HUES6 (cell line): ENCODE results near the gene SLC29A1.
A peak's percentile ranks its signal among the peaks of the same experiment; 100 is the strongest.

Experiments used
- H3K27ac ChIP-seq: 2 replicates; pipeline ENCODE4 v1.7.0; 2013; ENCODE audit warnings: low read depth, mild to moderate bottlenecking, low read length, inconsistent platforms
- H3K27me3 ChIP-seq: 2 replicates; pipeline ENCODE4 v1.6.1; 2013; ENCODE audit warnings: low read length; ENCODE audit not compliant: control insufficient read depth, insufficient read depth
- H3K36me3 ChIP-seq: 2 replicates; pipeline ENCODE4 v1.6.1; 2013; ENCODE audit warnings: low read length; ENCODE audit not compliant: control insufficient read depth, insufficient read depth
- H3K4me1 ChIP-seq: 2 replicates; pipeline ENCODE4 v1.6.1; 2013; ENCODE audit warnings: low read length; ENCODE audit not compliant: control insufficient read depth, insufficient read depth
- H3K4me3 ChIP-seq: 2 replicates; pipeline ENCODE4 v1.5.1; 2013; ENCODE audit warnings: low read depth, low read length
- H3K9ac ChIP-seq: one replicate; pipeline ENCODE4 v1.6.1; 2013; ENCODE audit warnings: mild to moderate bottlenecking, low read length
- H3K9me3 ChIP-seq: 2 replicates; pipeline ENCODE4 v1.6.1; 2013; ENCODE audit warnings: low read depth, low read length; ENCODE audit not compliant: control insufficient read depth, insufficient read depth

SLC29A1 gene

DNA sequence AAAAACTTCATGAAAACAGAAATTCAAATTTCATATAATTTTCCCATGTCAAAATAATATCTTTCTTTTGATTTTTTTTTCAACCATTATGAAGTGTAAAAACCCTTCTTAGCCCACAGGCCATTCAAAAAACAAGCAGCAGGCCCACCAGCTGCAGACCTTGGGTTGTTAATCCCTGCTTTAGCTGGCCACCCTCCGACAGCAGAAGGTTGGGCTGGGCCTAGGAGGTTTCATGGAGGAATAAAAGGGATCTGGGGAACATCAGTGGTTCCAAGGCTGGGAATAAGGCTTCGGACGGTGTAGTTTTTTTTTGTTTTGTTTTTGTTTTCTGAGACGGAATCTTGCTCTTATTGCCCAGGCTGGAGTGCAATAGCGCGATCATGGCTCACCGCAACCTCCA, 19.9 kb downstream of the SLC29A1 start:
- Histone ChIP-seq H3K9me3 (no peaks in the 10 kb centered on the region), H3K9ac (no peak overlapping the region), H3K27me3 (no peaks in the 10 kb centered on the region; the same call in 1 of the 2 replicates), H3K4me3 (no peak overlapping the region), H3K4me1 (peaks cover 12% of the 10 kb centered on the region), H3K27ac (no peak overlapping the region), H3K36me3 (peaks cover 13% of the 10 kb centered on the region)

DNA sequence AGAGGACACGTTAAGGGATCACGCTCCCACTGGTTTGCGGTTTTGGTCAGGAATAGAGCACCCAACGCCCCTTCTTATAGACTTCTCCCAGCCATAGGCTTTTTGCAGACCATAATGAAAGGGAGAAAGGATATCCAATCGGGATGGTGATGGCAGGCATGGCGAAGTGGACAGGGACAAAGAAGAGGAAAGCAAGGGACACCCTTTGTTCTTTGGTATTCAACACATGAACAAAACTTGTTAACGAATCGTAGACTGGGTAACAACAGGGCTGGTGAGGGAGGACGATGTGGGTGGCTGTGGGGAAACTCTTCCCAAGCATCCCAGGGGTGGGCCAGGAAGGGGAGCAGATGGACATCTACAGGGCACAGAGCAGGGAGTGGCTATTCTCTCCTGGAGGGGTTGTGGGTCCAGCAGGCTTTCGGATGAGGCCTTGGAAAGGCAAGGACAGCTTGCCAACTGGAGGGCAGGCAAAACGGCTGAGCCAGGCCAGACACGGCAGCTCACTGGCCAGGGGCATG, 22.1 kb downstream of the SLC29A1 start:
- H3K27ac ChIP-seq: no peak overlapping the region

DNA sequence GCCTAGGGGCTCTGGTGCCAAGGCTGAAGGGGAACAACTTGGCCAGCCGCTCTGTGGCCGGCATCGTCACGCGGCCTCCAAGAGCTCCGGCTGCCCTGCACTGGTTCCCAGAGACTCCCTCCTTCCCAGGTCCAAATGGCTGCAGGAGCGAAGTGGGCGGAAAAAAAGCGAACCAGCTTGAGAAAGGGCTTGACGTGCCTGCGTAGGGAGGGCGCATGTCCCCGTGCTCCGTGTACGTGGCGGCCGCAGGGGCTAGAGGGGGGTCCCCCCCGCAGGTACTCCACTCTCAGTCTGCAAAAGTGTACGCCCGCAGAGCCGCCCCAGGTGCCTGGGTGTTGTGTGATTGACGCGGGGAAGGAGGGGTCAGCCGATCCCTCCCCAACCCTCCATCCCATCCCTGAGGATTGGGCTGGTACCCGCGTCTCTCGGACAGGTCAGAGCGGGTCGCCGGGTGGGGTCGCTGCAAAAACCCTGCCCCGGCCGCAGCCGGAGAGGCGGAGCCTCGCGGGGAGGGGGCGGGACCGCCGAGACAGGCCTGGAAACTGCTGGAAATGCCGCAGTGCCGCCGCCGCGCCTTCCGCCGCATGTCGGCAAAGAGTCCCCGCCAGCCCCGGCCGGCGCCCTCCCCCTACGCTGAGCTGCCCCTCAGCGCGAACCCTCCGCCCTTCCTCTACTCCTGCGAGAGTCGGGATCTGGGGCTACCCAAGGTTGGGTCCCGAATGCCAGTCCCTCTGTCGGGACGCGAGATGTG, 22.7 kb downstream of the SLC29A1 start:
- H3K36me3 ChIP-seq: peaks cover 40% of the 10 kb centered on the region
- no peaks in the 10 kb centered on the region for H3K27me3 ChIP-seq
- H3K4me3 ChIP-seq: peak overlapping the region; percentile 94
- H3K27ac ChIP-seq: peak overlapping the region; percentile 56
- peak overlapping the region; percentile 97 for H3K9ac ChIP-seq
- peaks cover 11% of the 10 kb centered on the region for H3K4me1 ChIP-seq
- no peaks in the 10 kb centered on the region for H3K9me3 ChIP-seq

More for the DNA sequence above, 22.1 kb downstream of the SLC29A1 start:
- Histone ChIP-seq H3K4me3 (peak overlapping the region; percentile 94), H3K9ac (peak overlapping the region; percentile 67), H3K4me1 (peaks cover 11% of the 10 kb centered on the region), H3K9me3 (no peaks in the 10 kb centered on the region), H3K36me3 (peaks cover 34% of the 10 kb centered on the region), H3K27me3 (no peaks in the 10 kb centered on the region)

DNA sequence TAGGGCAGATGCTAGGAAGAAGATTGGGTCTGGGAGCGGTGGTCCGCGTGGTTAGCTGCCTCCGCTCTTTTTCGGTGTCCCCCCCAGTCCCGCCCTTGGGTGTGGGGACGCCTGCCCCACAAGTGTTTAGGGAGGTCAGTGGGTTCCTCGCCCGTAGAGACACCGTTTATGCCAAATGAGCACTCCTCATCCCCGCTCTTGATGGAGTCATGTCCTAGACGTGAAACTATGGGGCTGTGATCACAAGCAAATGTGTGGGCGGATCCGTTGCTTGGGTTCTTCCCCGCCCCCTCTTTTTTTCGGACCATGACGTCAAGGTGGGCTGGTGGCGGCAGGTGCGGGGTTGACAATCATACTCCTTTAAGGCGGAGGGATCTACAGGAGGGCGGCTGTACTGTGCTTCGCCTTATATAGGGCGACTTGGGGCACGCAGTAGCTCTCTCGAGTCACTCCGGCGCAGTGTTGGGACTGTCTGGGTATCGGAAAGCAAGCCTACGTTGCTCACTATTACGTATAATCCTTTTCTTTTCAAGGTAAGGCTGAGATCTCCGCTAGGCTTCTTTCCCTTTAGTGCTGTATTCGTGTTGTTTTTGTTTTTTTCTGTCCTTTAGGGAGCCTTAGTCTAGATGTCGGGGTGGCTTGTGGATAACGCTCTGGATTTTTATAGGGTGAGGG, 23.4 kb downstream of the SLC29A1 start, which contains the start of gene HSP90AB1:
Gene HSP90AB1 (plus strand): TSS at position 439 of the 675 bp plus-strand sequence. CDS start 1,529 bp downstream, outside the sequence.
- Histone ChIP-seq H3K27me3 (no peaks in the 10 kb centered on the region), H3K36me3 (peaks cover 47% of the 10 kb centered on the region), H3K4me1 (peaks cover 11% of the 10 kb centered on the region), H3K27ac (peak within 1 kb of the TSS; percentile 87), H3K9me3 (no peaks in the 10 kb centered on the region), H3K9ac (peak within 1 kb of the TSS; percentile 97), H3K4me3 (peak within 1 kb of the TSS; percentile 94)

DNA sequence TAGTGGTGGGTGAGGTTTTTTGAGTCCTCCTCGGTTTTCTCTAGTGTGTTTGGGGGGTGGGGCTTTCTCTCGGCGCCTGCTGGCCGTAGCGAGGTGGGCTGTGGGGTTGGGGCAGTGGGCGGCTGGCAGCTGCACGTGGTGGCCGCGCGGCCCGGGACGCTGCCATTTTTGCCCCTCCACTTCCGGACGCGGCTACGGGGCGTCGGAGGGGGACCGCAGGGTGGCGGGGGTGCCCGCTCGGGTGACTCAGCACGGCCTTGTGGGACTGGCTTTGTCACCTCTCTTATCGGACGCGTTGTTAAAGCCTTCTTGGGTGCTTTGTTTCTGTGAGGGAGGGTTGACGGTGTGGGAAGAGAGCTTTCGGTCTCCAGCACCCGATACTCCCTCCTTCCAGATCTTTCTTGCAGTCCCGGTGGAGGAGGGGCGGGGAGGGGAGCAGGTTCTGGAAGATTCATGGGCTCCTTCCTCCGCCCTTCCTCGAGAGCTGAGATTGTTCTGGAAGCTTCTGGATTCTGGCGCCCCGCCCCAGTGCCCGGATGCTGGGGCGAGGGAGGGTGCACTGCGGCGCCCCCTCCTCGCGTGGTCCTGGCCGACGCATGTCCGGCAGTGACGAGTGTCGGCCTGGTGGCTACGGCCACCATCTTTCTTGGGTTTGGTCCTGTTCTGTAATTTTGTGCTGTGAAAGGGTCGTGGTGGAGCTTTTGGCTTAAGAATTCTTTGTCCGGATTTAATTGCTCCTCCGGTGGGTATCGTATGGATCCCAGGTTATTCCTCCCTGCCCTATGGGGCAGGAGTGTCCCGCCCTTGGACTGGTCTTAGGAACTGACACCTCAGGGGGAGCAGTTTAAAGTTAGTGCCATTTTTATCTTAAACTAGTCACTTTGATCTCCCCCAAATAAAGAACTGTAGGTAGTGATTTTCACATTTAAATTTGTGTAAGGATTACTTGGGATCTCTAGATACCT, 24.2 kb downstream of the SLC29A1 start:
- Histone ChIP-seq H3K27ac (peak overlapping the region; percentile 87), H3K9ac (peak overlapping the region; percentile 97), H3K36me3 (peaks cover 55% of the 10 kb centered on the region), H3K4me3 (peak overlapping the region; percentile 94), H3K9me3 (no peaks in the 10 kb centered on the region), H3K4me1 (peaks cover 11% of the 10 kb centered on the region), H3K27me3 (no peaks in the 10 kb centered on the region)

DNA sequence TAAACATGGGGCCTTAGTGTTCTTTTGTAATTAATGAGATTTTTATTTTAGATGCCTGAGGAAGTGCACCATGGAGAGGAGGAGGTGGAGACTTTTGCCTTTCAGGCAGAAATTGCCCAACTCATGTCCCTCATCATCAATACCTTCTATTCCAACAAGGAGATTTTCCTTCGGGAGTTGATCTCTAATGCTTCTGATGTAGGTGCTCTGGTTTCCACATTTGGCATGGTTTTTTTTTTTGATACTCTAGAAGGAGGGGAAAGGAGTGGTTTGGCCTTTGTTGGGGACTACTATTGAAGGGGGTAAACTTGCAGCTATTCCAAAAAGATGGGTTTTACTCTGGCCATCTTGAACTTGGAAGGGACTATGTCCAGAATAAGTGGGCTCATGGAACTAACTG, 25.2 kb downstream of the SLC29A1 start:
- H3K27ac ChIP-seq: peak overlapping the region; percentile 87
- H3K27me3 ChIP-seq: no peaks in the 10 kb centered on the region
- H3K9ac ChIP-seq: peak overlapping the region; percentile 97
- H3K9me3 ChIP-seq: no peaks in the 10 kb centered on the region
- peak overlapping the region; percentile 94 for H3K4me3 ChIP-seq
- H3K36me3 ChIP-seq: peaks cover 64% of the 10 kb centered on the region
- H3K4me1 ChIP-seq: peaks cover 11% of the 10 kb centered on the region

DNA sequence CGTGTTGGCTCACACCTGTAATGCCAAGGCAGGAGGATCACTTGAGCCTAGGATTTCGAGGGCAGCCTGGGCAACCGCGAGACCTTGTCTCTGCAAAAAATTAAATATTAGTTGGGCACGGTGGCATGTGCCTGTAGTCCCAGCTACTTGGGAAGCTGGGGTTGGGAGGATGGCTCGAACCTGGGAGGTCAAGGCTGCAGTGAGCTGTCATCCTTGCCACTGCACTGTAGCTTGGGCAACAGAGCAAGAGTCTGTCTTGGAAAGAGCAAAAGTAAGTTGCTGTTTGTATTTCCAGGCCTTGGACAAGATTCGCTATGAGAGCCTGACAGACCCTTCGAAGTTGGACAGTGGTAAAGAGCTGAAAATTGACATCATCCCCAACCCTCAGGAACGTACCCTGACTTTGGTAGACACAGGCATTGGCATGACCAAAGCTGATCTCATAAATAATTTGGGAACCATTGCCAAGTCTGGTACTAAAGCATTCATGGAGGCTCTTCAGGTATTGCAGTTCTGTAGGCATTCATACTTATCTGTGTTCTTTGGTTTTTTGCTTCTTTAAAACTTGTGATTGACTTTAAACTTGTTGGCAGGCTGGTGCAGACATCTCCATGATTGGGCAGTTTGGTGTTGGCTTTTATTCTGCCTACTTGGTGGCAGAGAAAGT, 25.8 kb downstream of the SLC29A1 start:
- H3K27ac ChIP-seq: no peak overlapping the region

DNA sequence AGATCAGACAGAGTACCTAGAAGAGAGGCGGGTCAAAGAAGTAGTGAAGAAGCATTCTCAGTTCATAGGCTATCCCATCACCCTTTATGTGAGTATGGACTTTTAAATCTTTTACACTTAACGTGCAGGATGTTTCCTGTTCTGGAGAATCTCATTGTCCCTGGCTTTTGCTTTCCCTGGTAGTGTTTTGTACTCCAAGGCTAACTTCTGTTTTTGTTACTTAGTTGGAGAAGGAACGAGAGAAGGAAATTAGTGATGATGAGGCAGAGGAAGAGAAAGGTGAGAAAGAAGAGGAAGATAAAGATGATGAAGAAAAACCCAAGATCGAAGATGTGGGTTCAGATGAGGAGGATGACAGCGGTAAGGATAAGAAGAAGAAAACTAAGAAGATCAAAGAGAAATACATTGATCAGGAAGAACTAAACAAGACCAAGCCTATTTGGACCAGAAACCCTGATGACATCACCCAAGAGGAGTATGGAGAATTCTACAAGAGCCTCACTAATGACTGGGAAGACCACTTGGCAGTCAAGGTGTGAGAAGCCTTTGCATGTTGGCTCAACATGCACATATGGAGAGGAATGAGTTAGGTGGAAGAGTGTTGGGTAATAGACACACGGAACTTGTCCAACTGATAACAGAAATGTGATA, 26.8 kb downstream of the SLC29A1 start:
- H3K9ac ChIP-seq: no peak overlapping the region
- peaks cover 7% of the 10 kb centered on the region for H3K4me1 ChIP-seq
- H3K4me3 ChIP-seq: no peak overlapping the region
- H3K36me3 ChIP-seq: peaks cover 80% of the 10 kb centered on the region
- H3K9me3 ChIP-seq: no peaks in the 10 kb centered on the region
- H3K27me3 ChIP-seq: no peaks in the 10 kb centered on the region
- no peak overlapping the region for H3K27ac ChIP-seq

More for the DNA sequence above, 25.8 kb downstream of the SLC29A1 start:
- H3K36me3 ChIP-seq: peaks cover 70% of the 10 kb centered on the region
- H3K4me3 ChIP-seq: peak overlapping the region; percentile 94
- H3K27me3 ChIP-seq: no peaks in the 10 kb centered on the region
- peaks cover 11% of the 10 kb centered on the region for H3K4me1 ChIP-seq
- peak overlapping the region; percentile 11 for H3K9ac ChIP-seq
- H3K9me3 ChIP-seq: no peaks in the 10 kb centered on the region

DNA sequence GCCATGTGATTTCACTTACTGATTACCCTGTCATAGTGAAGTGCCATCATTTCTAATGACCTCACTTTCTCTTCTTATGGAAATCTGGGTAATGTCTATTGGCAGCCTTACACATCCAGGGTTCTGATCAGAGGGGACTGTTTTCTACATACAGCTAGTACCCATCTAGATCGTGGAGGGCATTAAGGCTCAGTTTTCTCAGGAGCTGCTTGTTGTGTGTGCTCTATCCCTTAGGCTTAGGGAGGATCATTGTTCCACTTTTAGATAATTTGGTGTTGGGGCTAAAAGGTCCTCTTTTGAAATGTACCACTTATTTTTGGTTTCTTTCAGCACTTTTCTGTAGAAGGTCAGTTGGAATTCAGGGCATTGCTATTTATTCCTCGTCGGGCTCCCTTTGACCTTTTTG, 27.3 kb downstream of the SLC29A1 start:
- peaks cover 86% of the 10 kb centered on the region for H3K36me3 ChIP-seq
- H3K4me3 ChIP-seq: no peak overlapping the region
- no peaks in the 10 kb centered on the region for H3K27me3 ChIP-seq
- no peak overlapping the region for H3K27ac ChIP-seq
- no peak overlapping the region for H3K9ac ChIP-seq
- no peaks in the 10 kb centered on the region for H3K9me3 ChIP-seq
- H3K4me1 ChIP-seq: peaks cover 3% of the 10 kb centered on the region
